ENCODE data around the gene OLFML3.

Gene OLFML3

GRCh38 chr1:113986802-113987201 lies 7.5 kb downstream of the OLFML3 start:
- DNase-seq = no peak
- Histone ChIP-seq H3K27me3 (ENCODE audit: insufficient read depth, low read depth, severe bottlenecking) (no peaks in the 10 kb centered on the region), H3K36me3 (no peaks in the 10 kb centered on the region), H3K4me3 (ENCODE audit: low read depth, low read length) (no peak overlapping the region), H3K27ac (no peak overlapping the region), H3K9me3 (ENCODE audit: severe bottlenecking) (no peaks in the 10 kb centered on the region)
- TF ChIP-seq CTCF (IDR thresholded peaks at IDR 0.05; ENCODE audit: low read depth, low read length) = no peak

- Histone ChIP-seq H3K4me3 (ENCODE audit: low read depth, low read length) (no peak overlapping the region), H3K27me3 (ENCODE audit: insufficient read depth, low read depth, severe bottlenecking) (no peaks in the 10 kb centered on the region), H3K36me3 (no peaks in the 10 kb centered on the region), H3K27ac (no peak overlapping the region), H3K9me3 (ENCODE audit: severe bottlenecking) (no peaks in the 10 kb centered on the region)
- no peak for TF ChIP-seq CTCF (IDR thresholded peaks at IDR 0.05; ENCODE audit: low read depth, low read length)
- DNase-seq = no peak
Measured at GRCh38 chr1:113987259-113987658, 8.0 kb downstream of the OLFML3 start.

- Histone ChIP-seq H3K27ac (no peak overlapping the region), H3K4me3 (ENCODE audit: low read depth, low read length) (no peak overlapping the region), H3K27me3 (ENCODE audit: insufficient read depth, low read depth, severe bottlenecking) (no peaks in the 10 kb centered on the region), H3K36me3 (no peaks in the 10 kb centered on the region), H3K9me3 (ENCODE audit: severe bottlenecking) (peaks cover 6% of the 10 kb centered on the region)
- DNase-seq = no peak
- TF ChIP-seq CTCF (IDR thresholded peaks at IDR 0.05; ENCODE audit: low read depth, low read length) = no peak
Measured at GRCh38 chr1:113990530-113990929, 11.3 kb downstream of the OLFML3 start.

- Histone ChIP-seq H3K9me3 (ENCODE audit: severe bottlenecking) (peaks cover 10% of the 10 kb centered on the region), H3K36me3 (no peaks in the 10 kb centered on the region), H3K4me3 (ENCODE audit: low read depth, low read length) (no peak overlapping the region), H3K27me3 (ENCODE audit: insufficient read depth, low read depth, severe bottlenecking) (no peaks in the 10 kb centered on the region), H3K27ac (no peak overlapping the region)
- no peak for DNase-seq
- TF ChIP-seq CTCF (IDR thresholded peaks at IDR 0.05; ENCODE audit: low read depth, low read length) = no peak
Measured at GRCh38 chr1:113990961-113991360, 11.7 kb downstream of the OLFML3 start.

GRCh38 chr1:113991467-113991997 lies 12.3 kb downstream of the OLFML3 start:
- no peak for TF ChIP-seq CTCF (IDR thresholded peaks at IDR 0.05; ENCODE audit: low read depth, low read length)
- Histone ChIP-seq H3K9me3 (ENCODE audit: severe bottlenecking) (peaks cover 11% of the 10 kb centered on the region), H3K27ac (no peak overlapping the region), H3K36me3 (no peaks in the 10 kb centered on the region), H3K27me3 (ENCODE audit: insufficient read depth, low read depth, severe bottlenecking) (no peaks in the 10 kb centered on the region), H3K4me3 (ENCODE audit: low read depth, low read length) (no peak overlapping the region)
- no peak for DNase-seq

GRCh38 chr1:113993072-113993471 lies 13.8 kb downstream of the OLFML3 start:
- Histone ChIP-seq H3K9me3 (ENCODE audit: severe bottlenecking) (peaks cover 11% of the 10 kb centered on the region), H3K27me3 (ENCODE audit: insufficient read depth, low read depth, severe bottlenecking) (no peaks in the 10 kb centered on the region), H3K4me3 (ENCODE audit: low read depth, low read length) (no peak overlapping the region), H3K27ac (no peak overlapping the region), H3K36me3 (no peaks in the 10 kb centered on the region)
- no peak for TF ChIP-seq CTCF (IDR thresholded peaks at IDR 0.05; ENCODE audit: low read depth, low read length)
- peak; percentile 21 for DNase-seq

All from WERI-Rb-1 (cell line).